ENCODE data around the gene FNDC4.

The FNDC4 gene

DNA sequence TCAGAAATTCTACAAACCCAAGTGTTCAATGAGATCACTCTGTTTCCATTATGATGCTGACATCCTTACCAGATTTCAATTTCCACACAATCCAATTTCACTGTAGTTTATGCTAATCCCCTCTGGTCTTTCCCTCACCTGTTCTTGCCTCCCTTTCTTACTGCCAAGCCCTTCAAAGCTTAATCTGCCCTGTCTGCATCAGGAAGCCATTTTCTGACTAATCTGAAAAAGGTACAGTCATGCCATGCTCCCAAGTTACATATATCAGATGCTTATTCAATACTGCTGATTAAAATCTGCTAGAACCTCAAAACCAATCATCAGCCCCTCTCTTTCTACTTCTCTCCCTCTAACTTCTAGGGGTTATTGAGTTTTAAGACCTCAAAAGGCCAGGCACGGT is 43.9 kb downstream of the FNDC4 start:
- no peaks in the 10 kb centered on the region for H3K9me3 ChIP-seq (ENCODE audit: control insufficient read depth, low read length)
- H3K27ac ChIP-seq (ENCODE audit: insufficient read depth, low read depth, low read length, poor library complexity, severe bottlenecking): no peak overlapping the region
- no peaks in the 10 kb centered on the region for H3K4me1 ChIP-seq (ENCODE audit: control insufficient read depth, insufficient read depth, low read length)
- 46 to 48% methylated on average over 1 of the region's 1 CpG for WGBS, 2 experiments
- peaks cover 22% of the 10 kb centered on the region for H3K36me3 ChIP-seq (ENCODE audit: control insufficient read depth, insufficient read depth, low read length)
- H3K4me3 ChIP-seq (ENCODE audit: insufficient read depth, low read depth, low read length): no peak overlapping the region
- no peaks in the 10 kb centered on the region for H3K27me3 ChIP-seq (ENCODE audit: control insufficient read depth, insufficient read depth, low read length, poor library complexity, severe bottlenecking)

DNA sequence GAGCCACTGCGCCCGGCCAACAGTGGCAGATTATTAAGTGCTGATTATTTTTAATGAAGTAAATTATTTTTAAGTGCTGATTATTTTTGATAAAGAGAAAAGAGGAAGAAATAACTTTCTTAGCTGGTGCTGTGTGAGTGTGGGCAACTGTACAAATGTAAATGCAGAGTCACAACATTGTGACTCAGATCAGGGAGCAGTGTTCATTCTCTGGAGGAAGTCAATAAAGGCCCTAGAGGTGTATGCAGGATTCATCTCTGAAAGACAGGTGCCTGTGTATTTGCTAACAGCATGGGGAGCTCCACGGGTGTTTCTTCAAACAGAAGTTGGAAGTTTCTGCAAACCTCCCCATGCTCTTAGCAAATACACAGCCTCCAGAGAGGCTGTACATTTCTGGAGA is 46.6 kb downstream of the FNDC4 start:
- 60% methylated on average over 3 of the region's 3 CpGs for WGBS, 2 experiments
- H3K4me1 ChIP-seq (ENCODE audit: control insufficient read depth, insufficient read depth, low read length): no peaks in the 10 kb centered on the region
- no peaks in the 10 kb centered on the region for H3K9me3 ChIP-seq (ENCODE audit: control insufficient read depth, low read length)
- H3K27me3 ChIP-seq (ENCODE audit: control insufficient read depth, insufficient read depth, low read length, poor library complexity, severe bottlenecking): no peaks in the 10 kb centered on the region
- H3K36me3 ChIP-seq (ENCODE audit: control insufficient read depth, insufficient read depth, low read length): peaks cover 18% of the 10 kb centered on the region
- no peak overlapping the region for H3K4me3 ChIP-seq (ENCODE audit: insufficient read depth, low read depth, low read length)
- H3K27ac ChIP-seq (ENCODE audit: insufficient read depth, low read depth, low read length, poor library complexity, severe bottlenecking): no peak overlapping the region

DNA sequence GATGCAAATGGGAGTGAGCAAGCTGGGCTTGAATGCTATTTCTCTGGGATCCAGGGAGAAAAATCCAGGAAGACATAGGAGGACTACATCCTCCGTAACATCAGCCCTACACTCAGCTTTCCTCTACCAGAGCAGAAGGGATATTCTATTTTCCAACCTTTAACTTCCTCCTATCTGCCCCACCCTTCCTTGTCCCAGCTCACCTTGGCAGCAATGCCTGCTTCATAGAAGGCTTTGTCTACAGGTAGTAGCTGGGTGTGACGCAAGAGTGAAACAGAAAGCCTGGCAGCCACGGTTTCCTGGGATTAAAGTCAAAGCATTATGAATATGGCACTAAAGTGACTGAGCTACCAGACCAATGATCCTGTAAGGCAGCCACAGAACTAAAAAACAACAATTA is 48.9 kb downstream of the FNDC4 start:
- 89 to 98% methylated on average over 3 of the region's 3 CpGs for WGBS, 2 experiments
- no peak overlapping the region for H3K27ac ChIP-seq (ENCODE audit: insufficient read depth, low read depth, low read length, poor library complexity, severe bottlenecking)
- no peaks in the 10 kb centered on the region for H3K27me3 ChIP-seq (ENCODE audit: control insufficient read depth, insufficient read depth, low read length, poor library complexity, severe bottlenecking)
- H3K4me1 ChIP-seq (ENCODE audit: control insufficient read depth, insufficient read depth, low read length): peaks cover 6% of the 10 kb centered on the region
- H3K9me3 ChIP-seq (ENCODE audit: control insufficient read depth, low read length): no peaks in the 10 kb centered on the region
- H3K4me3 ChIP-seq (ENCODE audit: insufficient read depth, low read depth, low read length): no peak overlapping the region
- H3K36me3 ChIP-seq (ENCODE audit: control insufficient read depth, insufficient read depth, low read length): peaks cover 23% of the 10 kb centered on the region

DNA sequence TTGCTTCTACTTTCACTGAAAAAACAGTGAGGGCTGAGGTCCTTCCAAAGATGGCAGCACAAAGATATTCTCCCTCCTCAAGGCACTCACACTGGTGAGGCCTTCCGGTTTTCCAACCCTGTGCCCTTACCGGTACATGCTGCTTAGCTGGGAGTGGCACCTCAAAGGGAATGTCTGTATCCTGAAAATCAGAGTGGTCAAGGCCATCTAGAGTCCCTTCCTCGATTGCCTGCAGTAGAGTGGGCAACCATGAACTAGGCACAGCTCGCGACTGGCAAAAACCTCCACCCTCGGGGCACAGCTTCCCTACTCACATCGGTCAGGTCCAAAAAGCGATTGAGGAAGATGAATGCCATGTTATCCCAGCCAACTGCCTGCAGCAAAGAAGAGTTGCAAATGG is 49.4 kb downstream of the FNDC4 start:
- Histone ChIP-seq H3K27ac (ENCODE audit: insufficient read depth, low read depth, low read length, poor library complexity, severe bottlenecking) (no peak overlapping the region), H3K4me1 (ENCODE audit: control insufficient read depth, insufficient read depth, low read length) (peaks cover 6% of the 10 kb centered on the region), H3K36me3 (ENCODE audit: control insufficient read depth, insufficient read depth, low read length) (peaks cover 28% of the 10 kb centered on the region), H3K9me3 (ENCODE audit: control insufficient read depth, low read length) (no peaks in the 10 kb centered on the region), H3K4me3 (ENCODE audit: insufficient read depth, low read depth, low read length) (no peak overlapping the region), H3K27me3 (ENCODE audit: control insufficient read depth, insufficient read depth, low read length, poor library complexity, severe bottlenecking) (no peaks in the 10 kb centered on the region)
- WGBS, 2 experiments: 96% methylated on average over 8 of the region's 8 CpGs

DNA sequence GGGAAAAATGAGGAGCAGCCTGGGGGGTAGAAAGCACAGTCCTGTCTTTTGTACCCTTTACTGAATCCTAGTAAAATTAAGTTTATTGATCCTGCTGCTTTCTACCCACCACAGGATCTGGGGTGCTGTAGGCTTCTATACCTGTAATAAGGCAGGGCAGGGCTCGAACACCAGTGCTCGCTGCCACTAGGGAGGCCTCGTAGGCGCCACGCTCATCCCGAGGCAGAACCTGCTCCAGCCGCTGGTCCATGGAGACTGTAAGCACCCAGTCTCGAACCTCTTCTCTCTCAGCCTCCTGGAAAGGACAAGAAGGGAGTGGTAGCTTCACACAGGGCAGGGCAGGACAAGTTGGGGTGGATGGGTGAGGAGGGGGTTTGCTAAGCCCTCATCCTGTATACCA is 49.8 kb downstream of the FNDC4 start:
- WGBS, 2 experiments: 95 to 97% methylated on average over 8 of the region's 8 CpGs
- no peak overlapping the region for H3K4me3 ChIP-seq (ENCODE audit: insufficient read depth, low read depth, low read length)
- peaks cover 6% of the 10 kb centered on the region for H3K4me1 ChIP-seq (ENCODE audit: control insufficient read depth, insufficient read depth, low read length)
- no peaks in the 10 kb centered on the region for H3K9me3 ChIP-seq (ENCODE audit: control insufficient read depth, low read length)
- H3K27ac ChIP-seq (ENCODE audit: insufficient read depth, low read depth, low read length, poor library complexity, severe bottlenecking): no peak overlapping the region
- H3K27me3 ChIP-seq (ENCODE audit: control insufficient read depth, insufficient read depth, low read length, poor library complexity, severe bottlenecking): no peaks in the 10 kb centered on the region
- H3K36me3 ChIP-seq (ENCODE audit: control insufficient read depth, insufficient read depth, low read length): peaks cover 32% of the 10 kb centered on the region

DNA sequence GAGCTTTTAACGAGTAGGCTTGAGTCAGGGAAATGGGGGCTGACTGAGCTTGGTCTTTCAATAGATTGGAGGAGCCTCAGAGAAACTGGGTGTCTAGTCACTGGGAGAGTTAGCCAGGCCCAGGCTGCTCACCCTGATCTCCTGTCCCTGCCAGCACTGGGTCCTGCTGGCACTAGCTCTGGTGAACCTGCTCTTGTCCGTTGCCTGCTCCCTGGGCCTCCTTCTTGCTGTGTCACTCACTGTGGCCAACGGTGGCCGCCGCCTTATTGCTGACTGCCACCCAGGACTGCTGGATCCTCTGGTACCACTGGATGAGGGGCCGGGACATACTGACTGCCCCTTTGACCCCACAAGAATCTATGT is 52.1 kb downstream of the FNDC4 start:
- Histone ChIP-seq H3K27me3 (ENCODE audit: control insufficient read depth, insufficient read depth, low read length, poor library complexity, severe bottlenecking) (no peaks in the 10 kb centered on the region), H3K4me1 (ENCODE audit: control insufficient read depth, insufficient read depth, low read length) (peaks cover 6% of the 10 kb centered on the region), H3K36me3 (ENCODE audit: control insufficient read depth, insufficient read depth, low read length) (peaks cover 29% of the 10 kb centered on the region), H3K27ac (ENCODE audit: insufficient read depth, low read depth, low read length, poor library complexity, severe bottlenecking) (no peak overlapping the region), H3K9me3 (ENCODE audit: control insufficient read depth, low read length) (no peaks in the 10 kb centered on the region), H3K4me3 (ENCODE audit: insufficient read depth, low read depth, low read length) (peak overlapping the region; percentile 35)
- WGBS, 2 experiments: 77 to 79% methylated on average over 6 of the region's 6 CpGs

DNA sequence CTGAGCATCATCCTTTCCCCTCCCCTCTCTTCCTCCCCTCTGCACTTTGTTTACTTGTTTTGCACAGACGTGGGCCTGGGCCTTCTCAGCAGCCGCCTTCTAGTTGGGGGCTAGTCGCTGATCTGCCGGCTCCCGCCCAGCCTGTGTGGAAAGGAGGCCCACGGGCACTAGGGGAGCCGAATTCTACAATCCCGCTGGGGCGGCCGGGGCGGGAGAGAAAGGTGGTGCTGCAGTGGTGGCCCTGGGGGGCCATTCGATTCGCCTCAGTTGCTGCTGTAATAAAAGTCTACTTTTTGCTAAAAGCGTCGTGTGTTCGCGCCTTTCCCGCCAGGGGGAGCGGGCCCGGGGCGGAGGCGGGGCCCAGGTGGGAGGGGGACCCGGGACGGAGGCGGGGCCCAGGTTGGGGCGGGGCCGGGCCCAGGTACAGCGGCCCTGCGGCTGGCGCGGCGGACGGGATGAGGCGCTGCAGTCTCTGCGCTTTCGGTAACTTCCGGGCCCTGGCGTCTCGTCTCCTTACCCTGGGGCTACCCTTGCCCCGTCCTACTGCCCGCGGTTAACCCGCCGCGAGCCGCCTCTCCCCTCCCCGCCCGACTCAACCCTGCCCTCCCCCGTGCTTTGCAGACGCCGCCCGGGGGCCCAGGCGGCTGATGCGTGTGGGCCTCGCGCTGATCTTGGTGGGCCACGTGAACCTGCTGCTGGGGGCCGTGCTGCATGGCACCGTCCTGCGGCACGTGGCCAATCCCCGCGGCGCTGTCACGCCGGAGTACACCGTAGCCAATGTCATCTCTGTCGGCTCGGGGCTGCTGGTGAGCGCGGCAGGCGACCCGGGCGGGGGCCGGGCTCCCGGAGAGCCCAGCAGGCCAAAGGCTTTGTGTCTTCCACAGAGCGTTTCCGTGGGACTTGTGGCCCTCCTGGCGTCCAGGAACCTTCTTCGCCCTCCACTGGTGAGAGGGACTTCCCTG is 52.8 kb downstream of the FNDC4 start, which contains the start of gene KRTCAP3:
Gene KRTCAP3, plus strand, starts transcription at position 424 of the 962 bp plus-strand sequence. Its CDS starts 32 bp downstream, at position 456.
- Histone ChIP-seq H3K4me1 (ENCODE audit: control insufficient read depth, insufficient read depth, low read length) (peaks cover 6% of the 10 kb centered on the region), H3K36me3 (ENCODE audit: control insufficient read depth, insufficient read depth, low read length) (peaks cover 27% of the 10 kb centered on the region), H3K9me3 (ENCODE audit: control insufficient read depth, low read length) (no peaks in the 10 kb centered on the region), H3K4me3 (ENCODE audit: insufficient read depth, low read depth, low read length) (peak within 1 kb of the TSS; percentile 35), H3K27ac (ENCODE audit: insufficient read depth, low read depth, low read length, poor library complexity, severe bottlenecking) (no peak within 1 kb of the TSS), H3K27me3 (ENCODE audit: control insufficient read depth, insufficient read depth, low read length, poor library complexity, severe bottlenecking) (no peaks in the 10 kb centered on the region)
- 12 to 13% methylated on average over 80 of the region's 80 CpGs for WGBS, 2 experiments

Measured in ectodermal cell (in vitro differentiated cells).